Fibroblast of the aortic adventitia (primary cell): ENCODE measurements around the gene NOX4. TPM values are rescaled to one million over a fixed set of nuclear protein-coding genes. Genes with fewer than 3 reads are reported as not detected.
A peak's percentile ranks its signal among the peaks of the same experiment; 100 is the strongest.

Experiments used
- DNase-seq: peaks from one replicate; pipeline ENCODE4 v3.0.0-alpha.2; 2010; ENCODE audit warnings: low read depth
- H3K4me3 ChIP-seq: 2 replicates; pipeline ENCODE4 v1.5.1; 2011; ENCODE audit warnings: low read depth, mild to moderate bottlenecking, control low read depth, low read length, moderate library complexity
- total RNA-seq: library from RNA; depleted of rRNA; stranded (reverse); fragments of >200 nt; gene quantifications from 2 replicates; pipeline ENCODE4 v1.2.3, GENCODE V29; 2012; ENCODE audit warnings: low replicate concordance
- TF ChIP-seq, protein P1 (sequence below): IDR thresholded peaks from 2 replicates; pipeline ENCODE4 v1.5.1; 2011; ENCODE audit warnings: mild to moderate bottlenecking, low read length, control low read depth, inconsistent platforms; ENCODE audit not compliant: insufficient read depth

The NOX4 gene
- total RNA-seq = 1.4 and 2.5 TPM in 2 replicates

DNA sequence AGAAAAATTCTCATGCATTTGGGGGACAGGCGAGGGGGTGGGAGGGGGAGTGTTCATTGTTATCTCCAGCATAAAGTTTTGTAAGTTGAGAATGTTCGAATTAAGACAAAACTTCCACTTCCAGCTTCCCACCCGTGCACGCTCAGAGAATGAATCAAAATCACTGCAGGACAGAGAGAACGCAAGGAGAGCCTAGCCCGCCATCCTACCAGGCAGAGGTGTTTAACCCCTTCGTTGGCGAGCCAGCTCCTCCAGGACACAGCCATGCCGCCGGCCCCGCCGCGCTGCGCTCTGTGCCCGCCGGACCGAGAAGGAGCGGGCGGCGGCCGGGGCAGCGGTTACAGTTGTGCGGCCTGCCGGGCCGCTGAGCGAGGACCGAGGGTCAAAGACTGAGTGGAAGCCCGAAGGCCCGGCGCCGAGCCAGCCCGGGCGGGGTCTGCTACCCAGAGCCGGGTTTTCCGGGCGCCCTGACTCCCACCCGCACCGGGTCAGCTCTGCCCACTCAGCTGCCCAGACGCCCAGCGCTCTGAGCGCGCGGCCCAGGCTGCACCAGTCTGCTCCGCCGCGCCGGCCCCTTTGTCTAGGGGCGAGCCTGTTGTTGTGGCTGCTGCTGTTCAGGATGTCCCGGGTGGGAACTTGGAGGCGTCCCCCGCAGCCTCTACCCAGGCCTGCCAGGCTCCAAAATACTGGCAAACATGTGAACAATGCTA is at the start of gene NOX4:
Gene NOX4 (minus strand): TSS at position 395 of the 710 bp plus-strand sequence. CDS start 129 bp downstream, at position 266.
- peak within 1 kb of the TSS; percentile 62 for H3K4me3 ChIP-seq
- TF ChIP-seq, protein P1, sequence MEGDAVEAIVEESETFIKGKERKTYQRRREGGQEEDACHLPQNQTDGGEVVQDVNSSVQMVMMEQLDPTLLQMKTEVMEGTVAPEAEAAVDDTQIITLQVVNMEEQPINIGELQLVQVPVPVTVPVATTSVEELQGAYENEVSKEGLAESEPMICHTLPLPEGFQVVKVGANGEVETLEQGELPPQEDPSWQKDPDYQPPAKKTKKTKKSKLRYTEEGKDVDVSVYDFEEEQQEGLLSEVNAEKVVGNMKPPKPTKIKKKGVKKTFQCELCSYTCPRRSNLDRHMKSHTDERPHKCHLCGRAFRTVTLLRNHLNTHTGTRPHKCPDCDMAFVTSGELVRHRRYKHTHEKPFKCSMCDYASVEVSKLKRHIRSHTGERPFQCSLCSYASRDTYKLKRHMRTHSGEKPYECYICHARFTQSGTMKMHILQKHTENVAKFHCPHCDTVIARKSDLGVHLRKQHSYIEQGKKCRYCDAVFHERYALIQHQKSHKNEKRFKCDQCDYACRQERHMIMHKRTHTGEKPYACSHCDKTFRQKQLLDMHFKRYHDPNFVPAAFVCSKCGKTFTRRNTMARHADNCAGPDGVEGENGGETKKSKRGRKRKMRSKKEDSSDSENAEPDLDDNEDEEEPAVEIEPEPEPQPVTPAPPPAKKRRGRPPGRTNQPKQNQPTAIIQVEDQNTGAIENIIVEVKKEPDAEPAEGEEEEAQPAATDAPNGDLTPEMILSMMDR = no peak
- peak; percentile 31 for DNase-seq

DNA sequence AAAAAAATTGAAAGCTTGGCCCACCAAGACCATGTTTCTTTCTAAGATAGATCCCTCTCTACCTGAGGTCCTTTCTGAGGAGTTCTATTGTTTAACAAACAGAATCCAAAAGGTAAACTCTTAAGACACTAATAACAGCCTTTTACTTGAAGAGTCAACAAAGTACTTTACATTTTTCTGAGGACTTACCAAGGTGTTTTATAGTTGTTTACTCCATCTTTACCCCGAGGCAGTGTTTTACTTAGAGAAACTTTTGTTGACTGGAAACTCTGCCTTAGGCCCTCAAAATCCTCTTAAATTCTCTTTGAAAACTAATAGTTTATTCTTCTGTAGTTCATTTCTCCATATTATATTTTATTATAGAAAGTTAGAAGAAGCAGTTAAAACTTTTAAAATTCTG is 49.7 kb upstream of the NOX4 start:
- TF ChIP-seq, protein P1 = no peak
- DNase-seq = no peak
- H3K4me3 ChIP-seq = no peak overlapping the region

DNA sequence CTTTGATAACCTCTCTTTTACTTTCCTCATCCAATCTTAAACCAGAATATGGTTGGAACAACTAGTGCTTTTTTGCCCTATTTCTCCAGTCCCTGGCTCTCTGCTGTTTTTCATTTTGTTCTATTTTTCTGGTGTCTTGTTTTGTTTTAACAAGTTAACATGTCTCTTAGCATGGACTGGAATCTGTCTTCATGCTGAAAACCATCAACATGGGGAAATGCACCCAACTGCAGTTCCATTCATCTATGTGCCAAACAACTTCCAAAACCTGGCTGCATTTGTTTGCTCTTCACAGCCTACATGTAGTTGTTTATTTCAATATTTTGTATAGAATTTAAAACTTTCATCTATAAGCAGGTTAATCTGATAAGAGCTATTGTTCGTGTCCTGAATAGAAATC is 46.8 kb upstream of the NOX4 start:
- H3K4me3 ChIP-seq = no peak overlapping the region
- DNase-seq = no peak
- TF ChIP-seq, protein P1 = no peak

DNA sequence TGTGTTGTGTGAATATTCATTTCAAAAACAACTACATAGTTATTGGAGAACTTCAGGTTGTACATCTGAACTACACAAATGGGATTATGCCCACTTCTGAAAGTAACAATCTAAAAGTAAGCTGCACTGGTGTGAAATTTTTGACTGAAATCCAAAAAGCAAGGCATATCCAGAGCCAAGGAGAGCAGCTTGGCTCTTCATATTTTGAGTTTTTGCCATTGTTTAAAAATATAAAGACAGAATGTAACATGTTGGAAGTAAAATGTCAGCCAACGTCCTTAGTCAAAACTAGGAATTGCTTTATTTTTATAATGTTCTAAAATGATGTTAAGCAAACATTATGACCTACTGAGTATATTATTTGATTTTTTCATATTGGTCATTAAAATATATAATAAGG is 45.8 kb upstream of the NOX4 start:
- no peak for DNase-seq
- TF ChIP-seq, protein P1 = no peak
- no peak overlapping the region for H3K4me3 ChIP-seq

DNA sequence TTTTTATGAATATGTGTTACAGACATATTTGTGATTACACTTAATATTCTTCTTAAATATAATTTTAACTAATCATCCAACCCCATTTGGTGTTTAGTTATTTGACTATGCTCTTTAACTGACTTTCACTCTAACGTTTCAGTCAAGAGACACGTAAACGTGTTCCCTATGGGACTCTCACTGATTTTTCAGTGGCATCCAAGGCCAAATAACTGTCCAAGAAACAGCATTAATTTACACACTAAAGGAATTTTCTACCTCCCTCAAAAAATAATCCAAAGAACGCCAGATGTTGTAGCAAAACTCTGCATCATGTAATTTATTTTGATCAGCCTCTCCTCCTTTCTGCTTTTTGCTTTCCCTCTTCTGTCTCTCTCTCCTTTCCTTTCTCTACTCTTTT is 44.0 kb upstream of the NOX4 start:
- no peak overlapping the region for H3K4me3 ChIP-seq
- TF ChIP-seq, protein P1 = no peak
- no peak for DNase-seq

DNA sequence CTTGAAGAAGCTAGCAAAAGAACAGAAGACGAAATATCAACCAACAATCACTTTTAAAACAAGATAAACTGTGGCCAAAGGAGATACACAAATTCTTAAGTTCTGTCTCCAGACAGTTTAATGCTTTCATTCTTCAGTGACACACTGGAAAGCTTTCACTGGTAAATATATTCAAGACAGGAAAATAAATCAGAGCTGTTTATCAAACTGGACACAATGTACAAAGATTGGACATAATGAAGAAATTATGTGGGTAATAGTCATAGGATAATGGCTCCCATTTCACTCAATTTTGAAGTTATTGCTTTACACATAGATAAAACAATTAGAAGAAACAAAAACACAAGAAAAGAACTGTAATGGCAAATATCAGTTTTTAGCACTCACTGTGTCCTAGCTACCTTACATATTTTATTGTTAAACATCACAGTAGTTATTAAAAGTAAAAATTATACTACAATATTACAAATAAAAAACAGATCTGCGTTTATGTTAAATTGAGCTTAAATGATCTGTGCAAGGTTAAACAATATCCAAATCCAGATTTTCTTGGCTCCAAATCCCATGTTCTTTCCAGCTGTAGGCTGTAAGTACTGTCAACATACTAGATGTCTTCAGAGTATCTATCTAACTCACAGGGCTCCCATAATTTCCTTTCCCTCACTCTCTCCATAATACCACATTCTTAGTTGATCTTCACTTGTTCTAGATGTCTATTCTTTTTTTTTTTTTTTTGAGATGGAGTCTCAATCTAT is 38.6 kb upstream of the NOX4 start:
- H3K4me3 ChIP-seq = no peak overlapping the region
- no peak for DNase-seq
- TF ChIP-seq, protein P1 = no peak
